T-helper 2 cell (primary cell): ENCODE results near the gene RAB31.

Experiments
- DNase-seq, 5 experiments: peaks; one replicate each; pipeline versions ENCODE4 v3.0.0 to v3.0.0-alpha.2; 2012 to 2022

RAB31 gene

GRCh38 chr18:9739516-9739915 lies 31.4 kb downstream of the RAB31 start:
- no peak for DNase-seq

GRCh38 chr18:9740071-9740470 lies 32.0 kb downstream of the RAB31 start:
- DNase-seq = no peak

- no peak for DNase-seq
Measured at GRCh38 chr18:9741406-9741792, 33.3 kb downstream of the RAB31 start.

GRCh38 chr18:9741793-9742523 lies 33.9 kb downstream of the RAB31 start:
- DNase-seq = no peak

GRCh38 chr18:9742524-9743131 lies 34.5 kb downstream of the RAB31 start:
- DNase-seq = no peak

- no peak for DNase-seq
Measured at GRCh38 chr18:9743200-9744016, 35.3 kb downstream of the RAB31 start.

GRCh38 chr18:9746958-9747357 lies 38.9 kb downstream of the RAB31 start:
- DNase-seq = no peak

GRCh38 chr18:9749611-9750010 lies 41.5 kb downstream of the RAB31 start:
- DNase-seq = no peak

- no peak for DNase-seq
Measured at GRCh38 chr18:9750112-9750511, 42.0 kb downstream of the RAB31 start.

GRCh38 chr18:9750606-9751304 lies 42.7 kb downstream of the RAB31 start:
- DNase-seq = no peak

GRCh38 chr18:9751371-9752031 lies 43.4 kb downstream of the RAB31 start:
- no peak for DNase-seq

GRCh38 chr18:9753846-9754245 lies 45.7 kb downstream of the RAB31 start:
- DNase-seq = no peak

- DNase-seq = no peak
Measured at GRCh38 chr18:9755110-9755509, 47.0 kb downstream of the RAB31 start.

- DNase-seq = no peak
Measured at GRCh38 chr18:9755615-9756014, 47.5 kb downstream of the RAB31 start.

GRCh38 chr18:9756271-9756932 lies 48.3 kb downstream of the RAB31 start:
- DNase-seq = no peak

- no peak for DNase-seq
Measured at GRCh38 chr18:9756933-9757470, 48.9 kb downstream of the RAB31 start.

GRCh38 chr18:9757827-9758621 lies 49.9 kb downstream of the RAB31 start:
- DNase-seq = no peak

GRCh38 chr18:9758624-9759075 lies 50.5 kb downstream of the RAB31 start:
- DNase-seq = peak in 1 of 5 experiments; percentile 78

- no peak for DNase-seq
Measured at GRCh38 chr18:9760641-9761040, 52.5 kb downstream of the RAB31 start.

- no peak for DNase-seq
Measured at GRCh38 chr18:9762526-9762925, 54.4 kb downstream of the RAB31 start.

GRCh38 chr18:9763157-9763556 lies 55.1 kb downstream of the RAB31 start:
- DNase-seq = no peak
